Measurements from ENCODE around the gene RHNO1. TPM values are rescaled to one million over a fixed set of nuclear protein-coding genes. Genes with fewer than 3 reads are reported as not detected.

The RHNO1 gene, protein sequence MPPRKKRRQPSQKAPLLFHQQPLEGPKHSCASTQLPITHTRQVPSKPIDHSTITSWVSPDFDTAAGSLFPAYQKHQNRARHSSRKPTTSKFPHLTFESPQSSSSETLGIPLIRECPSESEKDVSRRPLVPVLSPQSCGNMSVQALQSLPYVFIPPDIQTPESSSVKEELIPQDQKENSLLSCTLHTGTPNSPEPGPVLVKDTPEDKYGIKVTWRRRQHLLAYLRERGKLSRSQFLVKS
- 7.1 TPM for total RNA-seq
- long read RNA-seq, transcript RHNO1-204 (3 exons, 1,870 nt) = major isoform, 36 of 41 reads
- long read RNA-seq, partial matches to known transcripts = 2 of 41 reads
- long read RNA-seq, other reads (novel, unspliced or antisense) = 1 of 41 reads

GRCh38 chr12:2877047-2877952, at the start of gene RHNO1, which contains the start of gene FOXM1:
Gene RHNO1, plus strand, starts transcription at chr12:2877223. Its CDS starts 8,144 bp downstream, at chr12:2885367.
Gene FOXM1, minus strand, starts transcription at chr12:2877174. Its CDS starts 2,696 bp downstream, at chr12:2874478.
- DNase-seq (ENCODE audit: low spot score) = peak; percentile 97

DNA sequence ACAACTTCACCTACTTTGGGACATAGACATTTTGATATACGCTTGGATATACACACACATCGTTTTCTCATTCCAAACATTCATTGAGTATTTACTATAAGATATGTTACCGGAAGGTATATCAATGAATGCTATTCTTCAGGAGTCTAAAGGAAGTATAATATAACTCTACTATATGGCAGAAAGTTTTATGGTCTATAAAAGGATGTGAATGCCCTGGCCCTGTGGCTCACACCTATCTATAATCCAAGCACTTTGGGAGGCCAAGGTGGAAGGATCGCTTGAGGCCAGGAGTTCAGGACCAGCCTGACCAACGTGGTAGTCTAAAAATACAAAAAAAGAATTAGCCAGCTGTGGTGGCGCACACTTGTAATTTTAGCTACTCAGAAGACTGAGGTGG, 47.7 kb upstream of the RHNO1 start:
- no peak for DNase-seq (ENCODE audit: low spot score)

DNA sequence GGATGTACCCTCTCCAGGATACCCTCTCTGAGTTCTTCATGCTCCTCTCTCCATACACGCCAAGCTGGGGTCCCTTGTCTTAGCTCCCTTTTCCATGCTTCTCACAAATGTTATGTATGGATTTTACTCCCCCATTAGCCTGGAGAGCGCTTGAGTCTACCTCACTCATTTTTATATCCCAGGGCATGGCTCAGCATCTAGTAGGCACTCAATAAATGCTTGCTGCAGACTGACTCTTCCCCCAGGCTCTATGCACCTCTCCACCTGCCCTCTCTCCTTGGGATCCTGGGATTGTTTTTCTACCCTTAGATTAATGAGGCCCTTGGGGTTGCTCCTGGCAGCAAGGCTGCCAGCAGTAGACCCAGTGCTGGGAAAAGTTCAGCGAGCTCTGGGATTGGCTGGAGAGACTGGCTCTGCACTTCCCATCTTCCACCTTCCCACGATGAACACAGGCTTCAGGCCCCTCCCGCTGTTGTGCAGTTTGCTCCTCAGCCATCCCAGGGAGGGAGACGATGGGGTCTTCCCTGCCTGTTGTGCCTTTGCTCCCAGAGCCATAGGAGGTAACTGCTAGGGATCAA, 44.4 kb upstream of the RHNO1 start:
- no peak for DNase-seq (ENCODE audit: low spot score)

GRCh38 chr12:2833327-2833726, 43.7 kb upstream of the RHNO1 start:
- DNase-seq (ENCODE audit: low spot score) = no peak

DNA sequence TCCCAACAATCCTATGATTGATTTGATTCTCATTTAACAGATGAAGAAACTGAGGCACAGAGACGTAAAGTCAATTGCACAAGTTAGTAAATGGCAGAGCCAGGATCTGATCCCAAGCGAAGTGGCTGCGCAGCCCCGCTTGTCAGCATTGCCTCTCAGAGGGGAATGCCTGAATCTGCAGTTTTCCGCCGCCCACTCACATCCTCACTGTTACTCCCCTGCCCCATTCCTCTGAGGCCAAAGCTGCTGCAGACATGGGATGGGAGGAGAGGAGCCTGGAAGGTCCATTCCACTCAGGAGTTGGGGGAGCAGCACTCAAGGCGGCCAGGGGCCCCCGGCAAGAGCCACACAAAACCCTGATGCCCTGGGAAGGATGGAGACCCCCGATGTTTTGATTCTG, 43.2 kb upstream of the RHNO1 start:
- DNase-seq (ENCODE audit: low spot score) = no peak

GRCh38 chr12:2834581-2835491, 42.2 kb upstream of the RHNO1 start, which contains the start of gene NRIP2:
Gene NRIP2, minus strand, starts transcription at chr12:2835035. Its CDS starts 52 bp downstream, at chr12:2834983.
- no peak for DNase-seq (ENCODE audit: low spot score)

DNA sequence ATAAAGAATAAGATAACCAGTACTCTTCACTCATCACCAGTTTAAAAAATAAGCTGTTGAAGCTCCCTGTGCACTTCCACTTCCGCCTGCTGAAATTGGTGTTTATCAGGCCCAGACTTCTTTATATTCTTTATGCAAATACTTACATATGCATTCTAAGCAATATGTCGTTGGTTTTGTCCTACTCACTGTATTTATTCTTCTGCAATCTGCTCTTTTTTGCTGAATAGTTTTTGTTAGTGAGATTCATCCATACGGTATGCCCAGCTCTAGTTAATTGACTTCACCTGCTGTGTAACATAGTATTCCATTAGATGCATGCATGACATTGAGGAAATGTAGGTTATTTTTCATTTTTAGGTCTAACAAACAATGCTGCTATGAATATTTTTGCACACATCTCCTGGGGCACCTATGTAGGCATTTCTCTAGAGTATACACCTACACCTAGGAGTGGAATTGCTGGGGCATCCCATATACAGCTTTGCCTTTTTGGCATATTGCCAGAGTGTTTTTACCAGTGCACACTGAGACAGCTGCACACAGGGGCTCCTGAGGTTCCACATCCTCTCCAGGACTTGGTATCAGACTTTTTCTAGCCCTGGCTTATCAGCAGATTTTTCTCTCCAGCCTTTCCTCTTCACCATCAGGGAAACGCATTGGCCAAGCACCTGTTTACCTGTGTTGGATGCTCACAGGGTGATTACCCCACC, 41.2 kb upstream of the RHNO1 start:
- DNase-seq (ENCODE audit: low spot score) = no peak

- no peak for DNase-seq (ENCODE audit: low spot score)
Measured at GRCh38 chr12:2836574-2836973, 40.4 kb upstream of the RHNO1 start.

DNA sequence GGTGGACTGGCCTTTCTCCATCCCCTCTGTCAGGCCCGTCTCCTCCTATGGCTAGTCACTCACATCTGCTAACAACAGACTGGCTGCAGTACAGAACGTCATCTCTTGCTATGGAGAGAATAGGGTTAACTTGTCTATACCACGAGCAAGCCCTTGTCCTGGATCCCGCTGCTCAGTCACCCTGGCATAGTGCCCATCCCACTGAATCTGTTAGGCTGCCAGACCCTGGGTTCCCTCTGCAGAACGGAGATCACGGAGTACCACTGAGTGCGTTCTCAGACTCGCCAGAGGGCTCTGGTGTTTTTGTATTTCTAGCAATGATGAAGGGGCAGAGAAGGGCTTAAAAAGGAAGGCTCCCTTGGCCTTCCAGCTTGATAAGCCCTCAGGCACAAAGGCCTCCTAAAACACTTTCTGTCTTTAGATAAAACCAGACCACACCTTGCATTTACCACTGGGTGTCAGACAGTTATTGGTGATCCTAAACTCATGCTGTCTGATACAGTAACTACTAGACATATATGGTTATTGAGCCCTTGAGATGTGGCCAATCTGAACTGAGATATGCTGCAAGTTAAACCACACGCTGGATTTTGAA, 35.9 kb upstream of the RHNO1 start:
- no peak for DNase-seq (ENCODE audit: low spot score)

DNA sequence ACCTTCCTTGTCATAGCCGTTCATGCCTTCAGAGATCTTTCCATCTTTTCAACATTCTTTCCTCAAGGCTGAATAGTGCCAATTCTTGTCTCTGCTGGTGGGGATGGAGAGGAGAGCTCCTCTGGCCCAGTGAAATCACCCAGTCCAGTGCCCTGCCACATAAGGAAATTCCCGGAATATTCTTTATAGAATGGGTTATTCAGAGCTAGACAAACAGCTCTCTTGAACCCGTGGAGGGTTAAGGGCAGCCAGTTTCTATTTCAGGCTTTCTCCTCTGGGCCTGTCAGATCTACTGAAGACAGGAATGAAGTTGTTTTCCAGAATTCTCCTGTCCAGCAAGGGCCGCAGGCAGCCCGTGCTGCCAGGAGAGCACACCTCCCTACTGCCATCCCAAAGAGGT, 34.1 kb upstream of the RHNO1 start:
- no peak for DNase-seq (ENCODE audit: low spot score)

DNA sequence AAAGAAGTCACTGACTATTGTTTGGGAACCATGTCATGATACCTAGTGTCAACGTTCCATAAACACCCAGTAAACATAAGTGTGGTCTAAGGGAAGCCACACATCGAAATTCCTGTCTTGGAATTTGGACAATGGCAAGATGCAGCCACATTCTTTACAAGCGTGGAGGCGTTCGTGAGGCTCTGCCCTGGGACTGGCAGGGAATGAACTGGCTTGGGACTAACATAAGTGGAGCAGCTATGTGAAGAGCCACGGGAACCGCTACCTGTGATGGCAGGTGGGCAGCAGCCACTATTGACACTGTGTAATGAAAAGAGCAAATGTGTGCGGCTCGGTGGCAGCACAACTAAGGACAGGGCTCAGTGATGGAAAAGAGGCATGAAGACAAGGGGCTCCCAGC, 32.2 kb upstream of the RHNO1 start:
- no peak for DNase-seq (ENCODE audit: low spot score)

- no peak for DNase-seq (ENCODE audit: low spot score)
Measured at GRCh38 chr12:2845280-2845679, 31.7 kb upstream of the RHNO1 start.

DNA sequence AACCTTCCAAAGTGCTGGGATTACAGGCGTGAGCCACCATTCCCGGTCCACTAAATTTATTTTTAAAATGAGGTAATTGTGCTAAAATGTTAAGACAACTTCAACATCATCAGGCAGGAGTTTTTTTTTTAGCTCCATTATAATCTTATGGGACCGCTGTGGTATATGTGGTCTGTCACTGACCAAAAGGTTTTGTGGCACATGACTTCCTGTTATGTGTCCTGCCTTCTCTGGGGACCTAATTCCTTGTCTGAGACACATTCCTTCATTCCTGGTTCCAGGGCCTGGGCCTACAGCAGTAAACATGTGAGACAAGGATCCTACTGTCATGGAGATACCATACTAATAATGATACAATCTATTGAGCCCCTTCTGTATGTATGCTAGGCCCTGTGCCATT, 25.1 kb upstream of the RHNO1 start:
- DNase-seq (ENCODE audit: low spot score) = no peak

DNA sequence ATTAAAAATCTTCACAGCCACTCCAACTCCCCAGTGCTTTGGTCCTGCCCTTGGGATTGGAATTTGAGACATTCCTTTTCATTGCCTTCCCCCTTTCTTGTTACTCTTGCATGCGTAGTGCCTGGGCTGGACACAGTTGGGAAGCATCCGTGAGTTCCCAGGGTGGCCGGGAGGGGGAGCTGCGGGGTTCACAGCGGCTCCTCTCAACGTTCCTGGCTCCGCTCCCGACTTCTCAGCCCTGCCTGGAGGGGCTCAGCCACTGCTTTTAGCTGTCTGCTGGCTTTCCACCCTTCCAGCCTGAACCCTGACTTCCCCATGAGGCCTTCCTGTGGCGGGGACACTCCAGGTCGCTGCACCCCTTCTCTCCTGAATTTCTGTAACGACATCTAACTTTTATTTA, 23.4 kb upstream of the RHNO1 start:
- DNase-seq (ENCODE audit: low spot score) = no peak

- no peak for DNase-seq (ENCODE audit: low spot score)
Measured at GRCh38 chr12:2854669-2855453, 22.2 kb upstream of the RHNO1 start.

DNA sequence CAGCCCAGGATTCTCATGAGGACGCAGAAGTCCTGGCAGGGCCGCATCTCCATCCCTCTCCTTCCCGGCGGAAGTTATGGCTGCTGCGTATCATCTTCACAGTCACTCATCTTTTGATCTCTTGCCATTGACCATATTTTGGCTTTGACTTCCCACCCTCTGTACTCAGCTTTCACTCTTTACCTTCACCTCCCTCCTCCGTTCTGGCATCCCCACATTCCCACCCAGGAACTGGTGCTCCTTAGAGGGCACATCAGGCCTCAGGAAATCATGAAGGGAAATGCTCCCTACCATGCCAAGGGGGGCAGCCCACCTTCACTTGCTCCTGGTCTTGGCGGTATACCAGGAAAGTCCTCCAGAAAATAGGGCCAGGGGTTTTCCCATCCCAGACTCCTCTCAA, 21.5 kb upstream of the RHNO1 start:
- DNase-seq (ENCODE audit: low spot score) = no peak

DNA sequence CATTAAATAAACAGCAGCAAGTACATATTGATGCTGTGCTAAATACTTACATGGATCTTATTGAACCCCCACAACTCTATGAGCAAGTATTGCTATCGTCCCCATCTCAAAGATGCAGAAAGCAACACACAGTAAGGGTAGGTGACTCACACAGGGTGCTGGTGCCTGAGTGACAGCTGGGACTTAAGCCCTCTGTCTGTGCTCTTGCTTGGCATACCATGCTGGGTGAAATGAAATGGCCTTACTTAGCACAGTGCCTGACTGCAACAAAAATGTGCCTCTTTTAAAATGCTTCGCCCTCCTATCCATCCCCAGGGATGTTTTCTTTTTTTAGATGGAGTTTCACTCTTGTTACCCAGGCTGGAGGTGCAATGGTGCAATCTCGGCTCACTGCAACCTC, 21.0 kb upstream of the RHNO1 start:
- no peak for DNase-seq (ENCODE audit: low spot score)

GRCh38 chr12:2857021-2857431, 20.0 kb upstream of the RHNO1 start, which contains the start of gene TEX52:
Gene TEX52, minus strand, starts transcription at chr12:2857039. Its CDS starts 13 bp downstream, at chr12:2857026.
- DNase-seq (ENCODE audit: low spot score) = no peak

DNA sequence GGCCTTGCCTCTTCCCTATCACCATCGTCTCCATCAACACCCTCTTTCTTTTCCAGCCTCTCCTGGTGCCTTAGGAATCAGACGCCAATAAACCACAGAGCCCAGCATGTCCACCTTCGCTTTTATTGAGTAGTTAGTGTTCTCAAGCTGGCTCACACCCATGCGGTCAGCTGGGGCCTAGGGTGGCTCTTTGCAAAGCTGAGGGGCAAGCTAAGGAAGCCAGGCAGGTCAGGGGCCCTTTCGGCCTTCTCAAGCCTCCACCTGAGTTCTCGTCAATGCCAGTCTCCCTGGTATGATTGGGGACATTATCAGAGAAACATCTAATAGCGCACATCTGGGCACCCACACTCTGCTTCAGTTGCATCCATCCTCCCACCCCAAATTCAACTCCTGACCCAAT, 19.4 kb upstream of the RHNO1 start:
- DNase-seq (ENCODE audit: low spot score) = no peak

All from mesenteric fat pad (tissue), 1 donor.